ENCODE results near the gene BMI1. TPM values are rescaled to one million over a fixed set of nuclear protein-coding genes. Genes with fewer than 3 reads are reported as not detected.

BMI1 gene
- total RNA-seq, 1 experiment from 2014 or later, result 6.8 TPM

DNA sequence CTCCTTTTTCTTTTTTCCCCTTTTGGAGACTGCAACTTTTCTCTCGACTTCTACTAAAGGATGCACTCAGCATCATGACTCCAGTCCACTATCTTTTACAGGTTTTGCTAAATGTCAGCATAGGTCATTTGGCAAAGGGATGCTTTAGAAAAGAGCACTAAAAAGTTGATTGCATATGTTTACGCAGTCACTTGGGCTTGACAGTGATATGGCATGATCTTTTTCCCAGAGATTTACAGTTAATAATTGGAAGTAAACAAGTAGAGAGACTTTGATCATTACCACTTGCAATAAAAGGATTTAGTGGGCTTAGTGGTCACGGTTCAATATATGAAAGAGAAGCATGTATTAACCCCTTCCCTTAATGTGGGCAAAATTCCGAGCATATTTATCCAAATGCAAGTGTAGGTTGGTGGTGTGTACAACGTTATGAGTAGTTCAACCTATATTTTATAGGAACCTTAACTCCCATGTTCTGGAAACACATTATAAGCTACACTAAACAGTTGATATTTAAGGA is 1.8 kb downstream of the BMI1 start:
- peak overlapping the region; percentile 81 for H3K4me2 ChIP-seq (ENCODE audit: insufficient read depth, insufficient read length, low read length)
- H3K9ac ChIP-seq (ENCODE audit: extremely low read depth, insufficient read length, low read length), result no peak overlapping the region
- whole genome bisulfite sequencing (ENCODE audit: extremely low coverage, insufficient read length, low lambda C conversion rate), result no CpG with 5 or more reads among the region's 5 CpGs
- H4K20me1 ChIP-seq (ENCODE audit: control insufficient read depth, insufficient read depth, insufficient read length), result no peaks in the 10 kb centered on the region
- H4K5ac ChIP-seq (ENCODE audit: insufficient read length, low read depth, low read length), result no peak overlapping the region
- H3K79me2 ChIP-seq (ENCODE audit: insufficient read depth, low read length), result no peaks in the 10 kb centered on the region
- Mint-ChIP-seq H3K9me3 (peaks cover 4 to 5% of the 10 kb centered on the region in 2 experiments; a peak in 2 of 5 replicates), H3K27ac (no peak overlapping the region), H3K27me3 (ENCODE audit: low read depth) (peaks cover 86% of the 10 kb centered on the region), H3K4me1 (peaks cover 38 to 54% of the 10 kb centered on the region in 2 experiments), H3K4me3 (peak overlapping the region; percentile 74 to 86), H3K36me3 (ENCODE audit: insufficient read depth in 1 of 3, low read depth in 3 of 3) (peaks cover 0 to 2% (median 1%) of the 10 kb centered on the region in 3 experiments; a peak in 4 of 7 replicates)
- no peak overlapping the region for H3K23ac ChIP-seq (ENCODE audit: insufficient read length, low read depth, low read length)
- peaks cover 5% of the 10 kb centered on the region for H3K23me2 ChIP-seq (ENCODE audit: insufficient read length, low read depth, low read length, poor library complexity, severe bottlenecking)
- H3T11ph ChIP-seq (ENCODE audit: low read length), result no peak overlapping the region
- no peak overlapping the region for H2AK5ac ChIP-seq (ENCODE audit: insufficient read length, low read length)
- no peak for TF ChIP-seq CTCF (conservative IDR thresholded peaks at IDR 0.05)
- H2BK5ac ChIP-seq (ENCODE audit: insufficient read length, low read length), result no peak overlapping the region
- H3K56ac ChIP-seq (ENCODE audit: insufficient read length, low read depth, low read length), result no peak overlapping the region
- no peaks in the 10 kb centered on the region for H3K9me3 ChIP-seq (ENCODE audit: control insufficient read depth, low read depth, low read length)
- no peak overlapping the region for H2BK12ac ChIP-seq (ENCODE audit: insufficient read length, low read depth, low read length)
- H2BK120ac ChIP-seq (ENCODE audit: low read depth, low read length, poor library complexity, severe bottlenecking), result no peak overlapping the region
- DNase-seq, result no peak
- H4K8ac ChIP-seq (replicated peaks; ENCODE audit: insufficient read length, low read depth, low read length), result no peak overlapping the region
- H3K27me3 ChIP-seq (ENCODE audit: insufficient read depth, low read length), result peaks cover 59% of the 10 kb centered on the region
- H3K18ac ChIP-seq (ENCODE audit: insufficient read length, low read depth, low read length), result no peak overlapping the region
- no peak overlapping the region for H3K27ac ChIP-seq (ENCODE audit: insufficient read length, low read depth, low read length)
- H3K79me1 ChIP-seq (ENCODE audit: insufficient read depth, low read depth, low read length, poor library complexity, severe bottlenecking), result no peaks in the 10 kb centered on the region
- H2BK20ac ChIP-seq (ENCODE audit: low read depth, low read length, poor library complexity, severe bottlenecking), result no peak overlapping the region
- no peak overlapping the region for H2BK15ac ChIP-seq (ENCODE audit: low read depth, low read length)
- no peak overlapping the region for H4K91ac ChIP-seq (ENCODE audit: insufficient read length, low read depth, low read length)
- no peak overlapping the region for H2AFZ ChIP-seq (ENCODE audit: low read length)
- H3K4ac ChIP-seq (ENCODE audit: low read depth, low read length), result no peak overlapping the region
- peaks cover 5% of the 10 kb centered on the region; the same call in 1 of the 2 replicates for H3K4me1 ChIP-seq (ENCODE audit: insufficient read depth, low read length)
- no peak overlapping the region for H3K14ac ChIP-seq (ENCODE audit: insufficient read depth, low read length)
